Hepatocyte (in vitro differentiated cells): Measurements from ENCODE around the gene GIPC2. TPM values are rescaled to one million over a fixed set of nuclear protein-coding genes. Genes with fewer than 3 reads are reported as not detected.

ENCODE experiments used
- DNase-seq: peaks from one replicate; pipeline ENCODE4 v3.0.0-alpha.2; 2016; ENCODE audit warnings: low spot score
- H2AFZ ChIP-seq: fragments of 200-600 bp; sonication (generic); 2 replicates; pipeline ENCODE4 v1.6.0; 2016; ENCODE audit warnings: antibody characterized with exemption, mild to moderate bottlenecking
- H3K27ac ChIP-seq: fragments of 200-600 bp; sonication (generic); 2 replicates; pipeline ENCODE4 v1.5.1; 2016; ENCODE audit warnings: mild to moderate bottlenecking
- H3K27me3 ChIP-seq: fragments of 200-600 bp; sonication (generic); 2 replicates; pipeline ENCODE4 v1.6.1; 2016
- H3K36me3 ChIP-seq: fragments of 200-600 bp; sonication (generic); replicated peaks from 2 replicates; pipeline ENCODE4 v1.5.1; 2016; ENCODE audit warnings: low read depth; ENCODE audit not compliant: insufficient read depth
- H3K4me1 ChIP-seq: fragments of 200-600 bp; sonication (generic); 2 replicates; pipeline ENCODE4 v1.5.1; 2016; ENCODE audit warnings: mild to moderate bottlenecking, moderate library complexity; ENCODE audit not compliant: insufficient read depth
- H3K4me2 ChIP-seq: fragments of 200-600 bp; sonication (generic); 2 replicates; pipeline ENCODE4 v1.6.0; 2016
- H3K4me3 ChIP-seq: fragments of 200-600 bp; sonication (generic); 2 replicates; pipeline ENCODE4 v1.5.1; 2016; ENCODE audit warnings: mild to moderate bottlenecking
- H3K79me2 ChIP-seq: fragments of 200-600 bp; sonication (generic); 2 replicates; pipeline ENCODE4 v1.6.0; 2017; ENCODE audit warnings: mild to moderate bottlenecking
- H3K9me2 ChIP-seq: fragments of 200-600 bp; sonication (generic); replicated peaks from 2 replicates; pipeline ENCODE4 v1.6.0; 2017; ENCODE audit warnings: mild to moderate bottlenecking; ENCODE audit not compliant: insufficient read depth
- H3K9me3 ChIP-seq: fragments of 200-600 bp; sonication (generic); 2 replicates; pipeline ENCODE4 v1.5.1; 2016; ENCODE audit warnings: low read depth, mild to moderate bottlenecking
- H4K20me1 ChIP-seq: fragments of 200-600 bp; sonication (generic); 2 replicates; pipeline ENCODE4 v1.6.0; 2016; ENCODE audit warnings: mild to moderate bottlenecking; ENCODE audit not compliant: insufficient read depth, poor library complexity, severe bottlenecking
- EZH2 ChIP-seq: fragments of 200-600 bp; sonication (generic); IDR thresholded peaks from 2 replicates; pipeline ENCODE4 v1.6.1; 2016; ENCODE audit warnings: antibody characterized with exemption, mild to moderate bottlenecking, borderline replicate concordance
- EZH2phosphoT487 ChIP-seq: fragments of 200-600 bp; sonication (generic); IDR thresholded peaks from one replicate; pipeline ENCODE4 v1.6.1; 2018; ENCODE audit warnings: antibody characterized with exemption, mild to moderate bottlenecking, low read depth, moderate library complexity; ENCODE audit not compliant: unreplicated experiment, severe bottlenecking
- WGBS: methylation state at CpG from one replicate; pipeline ENCODE4 v1.1.6; 2016; ENCODE audit warnings: low lambda C conversion rate; ENCODE audit errors: missing lambda C conversion rate; 5-methylcytosine and 5-hydroxymethylcytosine counted together
- polyA plus RNA-seq: library from polyadenylated mRNA; unstranded; fragments of >200 nt; fragmentation: Nextera tagmentation; extraction: Ambion mirVana; gene quantifications from 2 replicates; pipeline ENCODE4 v1.2.1, GENCODE V29; 2016
- total RNA-seq: library from RNA; depleted of rRNA; stranded (reverse); fragments of >200 nt; gene quantifications from 2 replicates; pipeline ENCODE4 v1.2.3, GENCODE V29; 2014
- TF ChIP-seq, protein P1 (sequence below): fragments of 200-600 bp; sonication (generic); IDR thresholded peaks from 2 replicates; pipeline ENCODE4 v1.5.1; 2016; ENCODE audit warnings: antibody characterized with exemption, mild to moderate bottlenecking; ENCODE audit not compliant: poor library complexity

GIPC2 gene
- total and polyA plus RNA-seq, 2 experiments from 2014 or later = 16.9 to 24.0 TPM

DNA sequence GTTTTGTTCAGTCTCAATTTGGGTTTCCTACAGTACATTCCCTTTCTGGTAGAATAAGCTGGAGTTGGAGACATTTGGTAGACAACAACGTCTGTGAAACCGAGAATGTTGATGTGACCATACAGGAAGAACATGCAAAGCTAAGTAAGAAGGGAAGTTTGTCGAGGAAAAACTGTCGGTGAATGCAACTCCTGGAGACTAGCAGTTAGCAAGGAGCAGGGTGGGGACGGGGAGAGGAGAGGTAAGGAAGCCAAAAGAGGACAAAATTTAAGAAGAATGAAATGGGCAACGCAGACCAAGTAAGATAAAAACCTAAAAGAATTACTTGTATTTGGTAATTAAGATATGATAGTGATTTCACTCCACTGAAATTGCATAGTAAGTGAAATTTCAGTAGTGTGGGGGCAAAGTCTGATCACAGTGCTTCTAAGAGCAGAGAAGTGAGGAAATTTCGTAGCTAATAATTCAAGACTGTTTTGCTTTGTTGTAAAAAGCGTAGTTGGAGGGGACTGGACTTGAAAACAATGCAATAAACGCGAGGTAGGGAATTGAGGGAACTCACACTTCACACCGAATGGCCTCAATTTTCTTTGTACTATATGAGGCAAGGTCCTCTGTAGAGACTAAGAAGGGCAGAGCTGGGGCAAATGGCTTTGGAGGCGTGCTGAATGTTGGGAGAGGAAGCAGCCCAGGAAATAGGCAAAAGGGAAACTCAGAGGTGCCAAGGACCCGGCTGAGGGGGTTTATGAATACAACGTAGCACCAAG, 787 bp upstream of the GIPC2 start:
- H3K4me2 ChIP-seq = peak overlapping the region; percentile 94

DNA sequence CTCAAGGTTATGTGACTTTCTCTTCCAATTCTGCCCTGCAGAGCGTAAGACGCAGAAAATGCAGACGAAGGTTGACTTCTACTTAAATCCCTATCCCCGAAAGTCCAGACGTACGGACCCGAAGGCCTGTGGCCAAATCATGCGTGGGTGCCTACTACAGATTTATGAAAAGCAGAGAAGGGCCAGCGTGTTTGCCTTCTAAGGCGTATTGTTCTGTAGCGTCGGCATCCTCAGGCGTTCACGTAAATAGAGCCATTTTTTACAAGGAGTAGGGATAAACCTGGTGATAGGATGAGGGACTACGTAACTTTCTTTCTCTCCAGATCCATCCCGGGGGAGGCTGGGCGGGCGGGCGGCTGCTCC, 222 bp upstream of the GIPC2 start:
- no peaks in the 10 kb centered on the region for H3K9me2 ChIP-seq
- H3K4me2 ChIP-seq = peak overlapping the region; percentile 94
- H3K27me3 ChIP-seq = peaks cover 25% of the 10 kb centered on the region
- 31% methylated on average over 19 of the region's 19 CpGs for WGBS
- H3K27ac ChIP-seq = peak overlapping the region; percentile 88
- peaks cover 20% of the 10 kb centered on the region for H3K79me2 ChIP-seq
- H3K4me3 ChIP-seq = peak overlapping the region; percentile 78
- no peaks in the 10 kb centered on the region for H3K36me3 ChIP-seq
- no peaks in the 10 kb centered on the region for H3K9me3 ChIP-seq
- peaks cover 5% of the 10 kb centered on the region for H4K20me1 ChIP-seq
- peak; percentile 13 for DNase-seq
- H2AFZ ChIP-seq = peak overlapping the region; percentile 93
- H3K4me1 ChIP-seq = peaks cover 10% of the 10 kb centered on the region
- no peak for TF ChIP-seq EZH2
- TF ChIP-seq, protein P1, sequence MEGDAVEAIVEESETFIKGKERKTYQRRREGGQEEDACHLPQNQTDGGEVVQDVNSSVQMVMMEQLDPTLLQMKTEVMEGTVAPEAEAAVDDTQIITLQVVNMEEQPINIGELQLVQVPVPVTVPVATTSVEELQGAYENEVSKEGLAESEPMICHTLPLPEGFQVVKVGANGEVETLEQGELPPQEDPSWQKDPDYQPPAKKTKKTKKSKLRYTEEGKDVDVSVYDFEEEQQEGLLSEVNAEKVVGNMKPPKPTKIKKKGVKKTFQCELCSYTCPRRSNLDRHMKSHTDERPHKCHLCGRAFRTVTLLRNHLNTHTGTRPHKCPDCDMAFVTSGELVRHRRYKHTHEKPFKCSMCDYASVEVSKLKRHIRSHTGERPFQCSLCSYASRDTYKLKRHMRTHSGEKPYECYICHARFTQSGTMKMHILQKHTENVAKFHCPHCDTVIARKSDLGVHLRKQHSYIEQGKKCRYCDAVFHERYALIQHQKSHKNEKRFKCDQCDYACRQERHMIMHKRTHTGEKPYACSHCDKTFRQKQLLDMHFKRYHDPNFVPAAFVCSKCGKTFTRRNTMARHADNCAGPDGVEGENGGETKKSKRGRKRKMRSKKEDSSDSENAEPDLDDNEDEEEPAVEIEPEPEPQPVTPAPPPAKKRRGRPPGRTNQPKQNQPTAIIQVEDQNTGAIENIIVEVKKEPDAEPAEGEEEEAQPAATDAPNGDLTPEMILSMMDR = no peak
- no peak for TF ChIP-seq EZH2phosphoT487

More for the DNA sequence above, 787 bp upstream of the GIPC2 start:
- H3K27ac ChIP-seq = peak overlapping the region; percentile 88
- H3K27me3 ChIP-seq = peaks cover 25% of the 10 kb centered on the region
- H3K36me3 ChIP-seq = no peaks in the 10 kb centered on the region
- peak overlapping the region; percentile 78 for H3K4me3 ChIP-seq
- H3K4me1 ChIP-seq = peaks cover 10% of the 10 kb centered on the region
- WGBS = 72% methylated on average over 14 of the region's 14 CpGs
- H4K20me1 ChIP-seq = peaks cover 5% of the 10 kb centered on the region
- peaks cover 15% of the 10 kb centered on the region for H3K79me2 ChIP-seq
- no peaks in the 10 kb centered on the region for H3K9me3 ChIP-seq
- H2AFZ ChIP-seq = peak overlapping the region; percentile 93
- H3K9me2 ChIP-seq = no peaks in the 10 kb centered on the region
- no peak for DNase-seq
- TF ChIP-seq EZH2phosphoT487 (no peak), EZH2 (no peak)
- TF ChIP-seq, protein P1 = no peak

GRCh38 chr1:78047106-78047505, 1.3 kb downstream of the GIPC2 start:
- Histone ChIP-seq H2AFZ (no peak overlapping the region), H3K36me3 (no peaks in the 10 kb centered on the region), H4K20me1 (peaks cover 5% of the 10 kb centered on the region), H3K9me3 (no peaks in the 10 kb centered on the region), H3K27me3 (peaks cover 25% of the 10 kb centered on the region), H3K27ac (peak overlapping the region; percentile 88), H3K9me2 (no peaks in the 10 kb centered on the region), H3K4me2 (peak overlapping the region; percentile 94), H3K79me2 (peaks cover 23% of the 10 kb centered on the region), H3K4me3 (peak overlapping the region; percentile 78), H3K4me1 (peaks cover 10% of the 10 kb centered on the region)
- TF ChIP-seq EZH2phosphoT487 = no peak
- TF ChIP-seq, protein P1 = peak; percentile 6
- TF ChIP-seq EZH2 = no peak
- WGBS = 60% methylated on average over 5 of the region's 5 CpGs
- no peak for DNase-seq
